ENCODE data around the gene TRIM7.

DNA sequence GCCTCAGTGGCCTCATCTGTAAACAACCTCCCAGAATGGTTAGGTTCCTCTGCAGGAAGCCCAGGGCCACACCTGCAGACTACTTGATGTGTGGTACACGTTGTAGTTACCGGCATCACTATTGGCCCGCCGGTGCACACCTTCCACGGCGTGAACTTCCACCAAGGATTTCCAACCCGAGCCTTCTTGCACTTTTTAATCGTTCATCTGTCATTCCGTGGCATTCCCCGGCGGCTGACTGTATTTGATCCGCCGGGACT is 12.7 kb upstream of the TRIM7 start:
- TF ChIP-seq CTCF (IDR thresholded peaks at IDR 0.05) (no peak), POLR2A (IDR thresholded peaks at IDR 0.05) (no peak)

Data from stomach (tissue), 4 donors.